GM21515 (cell line): ENCODE results near the gene TSKU.
"Not testable (repeated sequence)": the region's sequence is repeated elsewhere in the genome, so short reads cannot be mapped to it uniquely, and the experiment has no call there.

Source experiments
- ATAC-seq: cut with Tn5 transposase; IDR thresholded peaks from one replicate; pipeline ENCODE4 v1.9.1; 2021; ENCODE audit not compliant: unreplicated experiment

Gene TSKU

GRCh38 chr11:76787911-76788596 is 4.9 kb downstream of the TSKU start:
- ATAC-seq = no peak

GRCh38 chr11:76788661-76789442 is 5.7 kb downstream of the TSKU start:
- no peak for ATAC-seq

GRCh38 chr11:76789443-76789719 is 6.2 kb downstream of the TSKU start:
- no peak for ATAC-seq

- ATAC-seq = no peak
Measured at GRCh38 chr11:76790251-76790650, 7.1 kb downstream of the TSKU start.

GRCh38 chr11:76791002-76791770 is 8.0 kb downstream of the TSKU start:
- ATAC-seq = not testable (repeated sequence)

- no peak for ATAC-seq
Measured at GRCh38 chr11:76791861-76792260, 8.7 kb downstream of the TSKU start.

- no peak for ATAC-seq
Measured at GRCh38 chr11:76792505-76793264, 9.5 kb downstream of the TSKU start.

GRCh38 chr11:76793391-76794291 is 10.5 kb downstream of the TSKU start:
- no peak for ATAC-seq

- no peak for ATAC-seq
Measured at GRCh38 chr11:76794371-76795289, 11.5 kb downstream of the TSKU start.

- no peak for ATAC-seq
Measured at GRCh38 chr11:76795290-76795935, 12.3 kb downstream of the TSKU start.

GRCh38 chr11:76795936-76796441 is 12.8 kb downstream of the TSKU start:
- ATAC-seq = no peak

- no peak for ATAC-seq
Measured at GRCh38 chr11:76796511-76797198, 13.5 kb downstream of the TSKU start.

- ATAC-seq = no peak
Measured at GRCh38 chr11:76797341-76798201, 14.4 kb downstream of the TSKU start.

- ATAC-seq = no peak
Measured at GRCh38 chr11:76798202-76798581, 15.0 kb downstream of the TSKU start.

- ATAC-seq = no peak
Measured at GRCh38 chr11:76798671-76799065, 15.5 kb downstream of the TSKU start.

- peak; percentile 71 for ATAC-seq
Measured at GRCh38 chr11:76799066-76799804, 16.1 kb downstream of the TSKU start.
